ENCODE results near the gene EEF1G.
"Not testable (repeated sequence)": the region's sequence is repeated elsewhere in the genome, so short reads cannot be mapped to it uniquely, and the experiment has no call there.

The EEF1G gene

DNA sequence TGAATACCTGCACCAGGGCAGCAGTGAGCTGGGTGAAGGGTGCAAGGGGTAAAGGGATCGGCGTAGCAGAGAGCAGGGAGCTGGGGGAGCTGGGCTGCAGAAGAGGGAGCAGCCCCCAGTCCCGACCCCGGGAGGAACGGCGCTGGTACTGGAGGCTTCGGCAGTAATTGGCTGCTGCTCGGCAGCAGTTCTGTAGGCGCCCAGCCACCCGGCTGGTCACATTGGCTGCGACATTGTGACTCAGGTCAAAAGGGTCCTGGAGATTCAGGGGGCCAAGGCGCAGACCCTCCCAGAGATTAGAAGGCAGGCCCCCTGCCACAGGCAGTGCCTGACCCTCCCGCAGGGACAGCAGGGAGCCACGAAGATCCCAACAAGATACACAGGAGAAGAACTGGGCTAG lies 2.1 kb upstream of the EEF1G start:
- DNase-seq: no peak

DNA sequence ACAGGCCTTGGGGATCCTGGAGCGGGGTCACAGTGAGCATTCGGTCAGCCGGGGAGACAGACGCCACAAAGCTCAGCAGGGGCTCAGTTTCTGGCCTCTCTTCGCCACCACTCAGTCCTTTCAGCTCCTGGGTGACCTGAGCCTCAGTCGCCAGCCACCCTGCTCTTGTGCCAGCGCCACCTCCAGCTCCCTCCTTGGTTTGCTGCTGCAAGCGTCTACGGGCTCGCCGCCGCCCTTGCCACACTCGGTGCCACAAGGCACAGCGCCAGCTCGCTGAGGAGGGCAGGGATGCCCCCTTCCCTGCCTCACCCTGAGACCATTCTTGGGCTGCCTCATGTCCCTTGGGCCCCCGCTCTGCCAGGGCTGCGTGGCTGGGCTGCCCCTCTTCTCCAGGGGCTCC lies 1.5 kb upstream of the EEF1G start:
- no peak for DNase-seq

GRCh38 chr11:62574363-62575071 lies 826 bp upstream of the EEF1G start:
- DNase-seq: no peak

- no peak for DNase-seq
Measured at GRCh38 chr11:62573006-62573591, 592 bp downstream of the EEF1G start.

DNA sequence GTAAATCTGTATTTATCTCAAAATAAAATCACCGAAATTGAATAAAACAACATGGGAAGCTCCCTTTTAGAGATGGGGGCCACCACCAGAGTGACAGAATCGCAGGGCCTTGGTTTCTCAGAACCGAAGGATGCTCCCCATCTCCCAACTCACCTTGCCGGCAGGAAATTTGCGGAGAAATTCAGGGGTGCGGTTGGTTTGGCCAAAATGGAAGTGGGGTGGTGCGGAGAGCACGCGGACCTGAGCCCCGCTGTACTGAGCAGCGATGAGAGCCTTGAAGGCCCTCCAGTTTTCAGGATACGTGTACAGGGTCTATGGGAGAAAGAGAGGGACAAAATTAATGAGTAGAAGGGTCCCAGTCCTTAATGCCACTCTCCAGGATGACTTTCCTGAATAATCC lies 1.3 kb downstream of the EEF1G start:
- no peak for DNase-seq

DNA sequence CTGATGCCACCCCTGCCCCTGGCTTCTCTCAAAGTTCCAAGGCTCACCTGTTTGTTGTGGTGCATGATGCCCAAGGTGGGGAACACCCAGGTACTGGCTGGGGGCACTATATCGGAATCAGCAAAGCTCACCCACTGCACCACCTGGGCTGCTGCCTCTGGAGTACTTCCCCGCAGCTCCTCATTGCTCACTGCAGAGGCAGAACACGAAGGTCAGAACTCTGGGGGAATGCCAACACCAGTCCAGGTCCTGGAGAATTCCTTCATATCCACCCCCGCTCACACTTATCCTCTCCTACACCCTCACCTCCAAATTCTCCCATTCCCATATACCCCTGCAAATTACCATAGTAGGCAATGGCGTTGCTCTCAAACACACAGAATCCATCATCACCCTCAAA lies 2.2 kb downstream of the EEF1G start:
- not testable (repeated sequence) for DNase-seq

GRCh38 chr11:62570903-62571302 lies 2.8 kb downstream of the EEF1G start:
- DNase-seq: not testable (repeated sequence)

- DNase-seq: no peak
Measured at GRCh38 chr11:62569611-62570010, 4.1 kb downstream of the EEF1G start.

GRCh38 chr11:62567018-62567633 lies 6.6 kb downstream of the EEF1G start:
- DNase-seq: no peak

- no peak for DNase-seq
Measured at GRCh38 chr11:62566247-62566646, 7.4 kb downstream of the EEF1G start.

DNA sequence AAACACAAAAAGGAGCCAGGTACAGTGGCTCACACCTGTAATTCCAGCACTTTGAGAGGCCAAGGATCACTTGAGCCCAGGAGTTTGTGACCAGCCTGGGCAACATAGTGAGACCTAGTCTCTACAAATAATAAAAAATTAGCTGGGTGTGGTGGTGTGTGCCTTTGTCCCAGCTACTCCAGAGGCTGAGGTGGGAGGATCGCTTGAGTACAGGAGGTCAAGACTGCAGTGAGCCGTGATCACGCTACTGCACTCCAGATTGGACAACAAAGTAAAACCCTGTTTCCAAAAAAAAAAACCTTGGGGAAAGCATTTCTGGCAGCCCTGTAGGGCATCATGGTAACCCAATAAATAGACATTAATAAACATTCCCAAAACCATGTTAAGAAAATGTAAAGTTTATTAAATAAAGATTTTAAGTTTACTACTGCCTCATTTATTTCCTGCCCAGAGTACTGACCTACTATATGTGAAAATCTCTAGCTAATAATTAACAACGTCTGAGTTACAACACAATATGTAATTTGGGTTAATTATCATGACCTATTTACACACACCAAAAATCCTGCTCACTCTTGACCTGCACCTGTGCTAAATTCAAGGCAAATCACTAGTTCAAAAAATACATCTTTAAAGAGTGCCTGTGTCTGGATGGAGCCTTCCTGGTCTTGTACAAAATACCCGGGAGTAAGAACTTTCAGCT lies 8.4 kb downstream of the EEF1G start:
- DNase-seq: no peak

DNA sequence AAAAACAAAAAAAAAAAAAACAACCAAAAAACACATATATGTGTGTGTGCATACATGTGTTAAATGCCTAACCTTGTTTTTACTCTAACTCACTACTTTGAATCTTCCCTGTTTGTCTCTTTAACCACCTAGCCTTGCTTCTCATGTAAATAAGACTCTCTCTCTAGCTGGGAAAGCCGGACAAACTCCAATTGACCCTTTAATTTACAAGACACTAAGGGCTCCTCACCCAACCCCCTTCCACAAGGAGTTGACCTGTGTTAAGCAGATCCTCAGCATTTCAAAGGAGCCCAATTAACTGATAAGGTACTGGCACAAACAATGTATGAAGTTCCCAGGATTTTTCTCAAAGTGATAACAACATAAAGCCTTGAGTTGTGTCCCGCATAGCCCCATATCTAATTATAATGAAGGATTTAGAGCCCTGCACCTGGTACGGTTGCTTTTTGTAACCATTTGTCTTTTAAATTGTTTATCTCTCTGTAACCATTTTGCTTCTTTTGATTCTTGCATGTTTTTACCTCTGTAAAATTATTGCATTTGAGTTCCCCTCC lies 11.9 kb downstream of the EEF1G start:
- not testable (repeated sequence) for DNase-seq

GRCh38 chr11:62560566-62561103 lies 13.1 kb downstream of the EEF1G start:
- peak; percentile 62 to 84 for DNase-seq

DNA sequence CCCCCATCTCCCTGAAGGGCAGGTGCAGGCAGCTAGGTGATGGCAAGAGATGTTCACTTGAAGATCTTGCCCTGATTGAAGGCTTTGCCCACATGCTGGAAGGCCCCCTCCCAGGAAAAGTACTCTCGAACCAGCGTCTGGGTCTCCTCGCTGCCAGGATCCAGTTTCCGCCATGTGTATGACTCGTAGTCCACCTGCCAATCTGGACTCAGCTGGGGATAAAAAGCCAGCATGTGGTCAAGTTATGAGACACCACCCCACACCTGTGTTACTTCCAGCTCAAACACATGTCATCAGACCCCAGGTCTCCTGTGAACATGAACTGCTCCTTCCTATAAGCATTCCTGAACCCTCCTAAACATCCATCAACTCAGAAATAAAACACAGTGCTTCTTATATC lies 14.1 kb downstream of the EEF1G start:
- DNase-seq: not testable (repeated sequence)

DNA sequence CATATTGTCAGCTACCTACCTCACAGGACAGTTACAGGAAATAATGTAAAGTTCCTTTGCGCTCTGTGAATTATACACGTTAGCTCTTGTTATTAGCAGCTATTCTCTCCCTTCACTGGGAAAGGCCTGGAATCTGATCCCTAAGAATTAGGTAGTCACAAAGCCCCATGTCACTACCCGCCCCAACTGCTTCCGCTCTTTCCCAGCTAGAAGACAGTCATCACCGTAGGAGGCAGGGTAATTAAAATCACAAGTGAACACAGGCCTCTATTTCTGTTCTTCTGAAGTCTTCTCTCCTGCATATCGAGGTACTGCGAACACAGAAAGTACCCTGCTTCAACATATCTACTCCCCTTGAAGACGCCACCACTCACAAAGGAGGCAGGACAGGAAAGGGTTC lies 14.5 kb downstream of the EEF1G start:
- DNase-seq: no peak

- no peak for DNase-seq
Measured at GRCh38 chr11:62558669-62559068, 15.0 kb downstream of the EEF1G start.

DNA sequence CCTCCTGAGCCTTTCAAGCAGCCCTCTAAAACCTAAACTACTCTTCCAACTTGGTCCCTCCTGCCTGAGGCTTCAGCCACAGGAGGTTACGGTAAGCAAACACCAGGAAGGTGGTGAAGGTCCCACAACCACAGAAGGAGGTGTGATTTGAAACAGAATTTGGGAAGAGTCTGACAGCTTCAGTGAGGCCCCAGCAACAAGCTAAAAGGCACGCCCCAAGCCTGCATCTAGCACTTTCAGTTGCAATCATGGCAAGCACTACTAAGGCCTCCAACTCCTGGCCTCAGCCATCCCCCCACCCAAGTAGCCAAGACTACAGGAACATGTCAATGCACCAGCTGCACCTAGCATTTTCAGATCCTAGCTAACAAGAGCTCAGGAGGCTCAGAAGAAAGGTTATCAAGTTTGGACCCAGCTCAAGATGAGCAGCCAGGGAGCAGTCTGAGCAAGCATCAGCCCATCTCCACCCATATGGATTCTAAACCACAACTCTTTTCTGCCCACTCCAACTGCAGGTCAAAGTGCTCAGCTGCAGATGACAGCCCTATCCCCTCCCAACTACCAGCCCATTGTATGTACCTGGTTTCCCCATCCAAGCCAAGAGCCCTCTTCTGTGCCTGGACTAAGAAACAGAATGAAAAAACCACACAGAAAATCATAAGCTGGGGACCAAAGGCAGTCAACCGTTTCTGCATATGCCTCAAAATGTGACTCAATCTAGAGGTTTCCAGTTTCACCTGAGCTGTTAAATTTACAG lies 16.6 kb downstream of the EEF1G start:
- DNase-seq: peak in 1 of 2 experiments; percentile 18

DNA sequence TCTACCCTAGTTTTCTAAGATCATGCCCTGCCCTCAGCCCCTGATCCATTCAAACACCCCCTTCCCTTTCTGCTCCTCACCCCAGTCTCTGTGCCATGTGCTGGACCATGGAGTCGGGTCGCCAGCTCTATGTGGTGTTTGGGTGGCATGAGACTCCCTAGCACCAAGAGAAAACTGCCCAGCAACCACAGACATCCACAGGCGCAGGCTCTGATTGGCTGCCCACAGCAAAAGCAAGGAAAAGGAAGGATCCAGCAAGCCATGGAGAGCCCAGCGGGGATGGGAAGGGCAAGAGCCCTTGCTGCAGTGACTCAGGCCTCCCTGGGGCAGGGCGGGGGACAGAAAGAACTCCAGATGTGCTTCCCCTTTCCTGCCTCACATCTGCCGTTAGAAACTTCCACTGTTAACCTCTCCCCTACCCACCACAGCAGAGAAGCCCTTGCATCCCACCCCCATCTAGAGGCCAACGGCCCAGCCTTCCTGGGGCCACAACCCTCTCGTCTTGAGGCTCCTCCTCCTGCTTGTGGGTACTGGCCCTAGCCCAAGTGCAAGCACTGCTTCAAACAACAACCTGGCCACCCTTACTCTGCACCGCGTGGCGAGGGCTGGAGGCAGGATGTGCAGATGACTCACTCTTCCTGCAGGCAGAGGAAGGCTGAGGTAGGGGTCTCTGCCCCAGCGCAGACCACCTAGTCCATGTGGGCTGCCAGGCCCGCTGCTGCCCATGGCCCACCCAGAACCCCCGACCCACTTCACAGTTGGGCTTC lies 17.4 kb downstream of the EEF1G start:
- DNase-seq: peak; percentile 54 to 70

- DNase-seq: peak in 1 of 2 experiments; percentile 44
Measured at GRCh38 chr11:62555464-62556107, 18.1 kb downstream of the EEF1G start.

GRCh38 chr11:62554387-62555167 lies 19.1 kb downstream of the EEF1G start:
- DNase-seq: no peak

All from stimulated activated CD4-positive, alpha-beta T cell treated with anti-CD3 and anti-CD28 coated beads, Interleukin-4, amount 100 ng/mL, for 4 hours (primary cell).